Activated naive CD4-positive, alpha-beta T cell treated with anti-CD3 and anti-CD28 coated beads, Interleukin-2, amount 50 U/mL, for 24 hours (primary cell): Measurements from ENCODE around the gene NKIRAS2.
"Not testable (repeated sequence)": the region's sequence is repeated elsewhere in the genome, so short reads cannot be mapped to it uniquely, and the experiment has no call there.

Experiments
- H3K27ac Mint-ChIP-seq: one replicate; pipeline ENCODE4 v1.8.0; 2021; ENCODE audit warnings: mild to moderate bottlenecking, mixed read lengths
- H3K27me3 Mint-ChIP-seq: one replicate; pipeline ENCODE4 v1.8.0; 2021; ENCODE audit warnings: mixed read lengths
- H3K36me3 Mint-ChIP-seq: one replicate; pipeline ENCODE4 v1.8.0; 2021; ENCODE audit warnings: mixed read lengths
- H3K4me1 Mint-ChIP-seq: one replicate; pipeline ENCODE4 v1.8.0; 2021; ENCODE audit warnings: mixed read lengths
- H3K4me3 Mint-ChIP-seq: one replicate; pipeline ENCODE4 v1.8.0; 2021; ENCODE audit warnings: mild to moderate bottlenecking, mixed read lengths
- H3K9me3 Mint-ChIP-seq: one replicate; pipeline ENCODE4 v1.8.0; 2021; ENCODE audit warnings: mixed read lengths

Gene NKIRAS2

DNA sequence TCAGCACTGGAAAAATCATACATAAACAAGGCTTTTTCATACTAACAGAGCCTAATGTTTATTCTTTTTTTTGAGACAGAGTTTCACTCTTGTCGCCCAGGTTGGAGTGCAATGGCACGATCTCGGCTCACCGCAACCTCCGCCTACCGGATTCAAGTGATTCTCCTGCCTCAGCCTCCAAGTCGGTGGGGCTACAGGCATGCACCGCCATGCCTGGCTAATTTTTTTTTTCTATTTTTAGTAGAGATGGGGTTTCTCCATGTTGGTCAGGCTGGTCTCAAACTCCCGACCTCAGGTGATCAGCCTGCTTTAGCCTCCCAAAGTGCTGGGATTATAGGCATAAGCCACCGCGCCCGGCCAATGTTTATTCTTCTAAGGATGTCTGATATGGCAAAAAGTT is 6.2 kb upstream of the NKIRAS2 start:
- not testable (repeated sequence) for H3K9me3 Mint-ChIP-seq, H3K27ac Mint-ChIP-seq, H3K36me3 Mint-ChIP-seq, H3K4me3 Mint-ChIP-seq, H3K27me3 Mint-ChIP-seq
- peaks cover 69% of the 10 kb centered on the region for H3K4me1 Mint-ChIP-seq

DNA sequence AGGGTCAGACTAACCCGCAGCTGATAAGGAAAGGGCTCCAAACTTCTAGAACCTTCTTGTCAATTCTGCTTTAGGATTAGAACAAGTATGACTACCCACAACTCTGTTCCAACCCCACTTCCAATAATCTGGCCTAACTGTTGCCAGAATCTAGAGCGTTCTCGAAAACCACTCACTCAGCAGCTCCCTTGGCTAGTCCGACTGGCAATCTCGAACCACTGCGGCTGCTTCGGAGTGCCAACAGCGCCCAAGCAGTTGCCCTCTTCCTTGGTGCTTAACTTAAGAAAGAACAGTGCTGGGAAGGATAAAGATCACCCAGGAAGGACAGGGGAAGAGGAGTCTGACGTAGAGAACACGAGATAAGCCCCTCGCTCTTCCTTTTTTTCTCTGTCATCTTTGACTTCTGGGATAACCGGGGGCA is 3.5 kb upstream of the NKIRAS2 start:
- Mint-ChIP-seq H3K27me3 (no peaks in the 10 kb centered on the region), H3K36me3 (peaks cover 3% of the 10 kb centered on the region), H3K27ac (peak overlapping the region; percentile 96), H3K4me1 (peaks cover 66% of the 10 kb centered on the region), H3K4me3 (peak overlapping the region; percentile 94), H3K9me3 (no peaks in the 10 kb centered on the region)

- H3K36me3 Mint-ChIP-seq: peaks cover 5% of the 10 kb centered on the region
- H3K27ac Mint-ChIP-seq: peak within 1 kb of the TSS; percentile 96
- peak within 1 kb of the TSS; percentile 94 for H3K4me3 Mint-ChIP-seq
- no peaks in the 10 kb centered on the region for H3K27me3 Mint-ChIP-seq
- H3K9me3 Mint-ChIP-seq: no peaks in the 10 kb centered on the region
- H3K4me1 Mint-ChIP-seq: peaks cover 63% of the 10 kb centered on the region
These were observed 2.7 kb upstream of the NKIRAS2 start, which contains the start of gene DNAJC7 for GRCh38 chr17:42016941-42017865. TSS of gene DNAJC7 (minus strand) at chr17:42017439. CDS start at chr17:42017416, 23 bp downstream.

DNA sequence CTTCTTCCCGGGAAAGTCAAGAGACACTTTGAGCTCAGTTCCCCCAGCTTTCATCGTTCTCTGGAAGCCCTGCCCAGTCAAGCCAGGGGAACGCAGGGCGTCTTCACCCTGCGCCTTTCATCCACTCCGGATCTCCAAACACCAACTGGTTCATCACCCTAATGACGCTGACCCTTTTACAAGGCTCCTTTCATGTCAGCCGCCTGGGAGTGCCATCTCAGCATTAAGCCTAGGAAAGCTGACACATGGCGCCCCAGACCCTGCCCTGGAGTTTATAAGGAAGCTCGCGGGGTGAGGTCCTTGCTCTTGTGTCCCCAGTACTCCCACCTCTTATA is 2.1 kb upstream of the NKIRAS2 start:
- no peaks in the 10 kb centered on the region for H3K9me3 Mint-ChIP-seq
- H3K4me3 Mint-ChIP-seq: peak overlapping the region; percentile 94
- H3K36me3 Mint-ChIP-seq: peaks cover 7% of the 10 kb centered on the region
- H3K27ac Mint-ChIP-seq: peak overlapping the region; percentile 89
- H3K27me3 Mint-ChIP-seq: no peaks in the 10 kb centered on the region
- peaks cover 61% of the 10 kb centered on the region for H3K4me1 Mint-ChIP-seq

- no peaks in the 10 kb centered on the region for H3K27me3 Mint-ChIP-seq
- H3K4me3 Mint-ChIP-seq: peak overlapping the region; percentile 94
- H3K27ac Mint-ChIP-seq: peak overlapping the region; percentile 89
- H3K4me1 Mint-ChIP-seq: peaks cover 57% of the 10 kb centered on the region
- H3K9me3 Mint-ChIP-seq: no peaks in the 10 kb centered on the region
- H3K36me3 Mint-ChIP-seq: peaks cover 7% of the 10 kb centered on the region
These were observed 1.6 kb upstream of the NKIRAS2 start for GRCh38 chr17:42018339-42018738.

GRCh38 chr17:42018988-42019387 is 902 bp upstream of the NKIRAS2 start:
- H3K36me3 Mint-ChIP-seq: peaks cover 7% of the 10 kb centered on the region
- H3K4me1 Mint-ChIP-seq: peaks cover 52% of the 10 kb centered on the region
- no peaks in the 10 kb centered on the region for H3K9me3 Mint-ChIP-seq
- H3K4me3 Mint-ChIP-seq: peak overlapping the region; percentile 94
- H3K27ac Mint-ChIP-seq: no peak overlapping the region
- no peaks in the 10 kb centered on the region for H3K27me3 Mint-ChIP-seq

GRCh38 chr17:42020845-42021244 is 955 bp downstream of the NKIRAS2 start:
- H3K36me3 Mint-ChIP-seq, H3K27ac Mint-ChIP-seq, H3K9me3 Mint-ChIP-seq, H3K27me3 Mint-ChIP-seq: not testable (repeated sequence)
- peak overlapping the region; percentile 98 for H3K4me3 Mint-ChIP-seq
- peaks cover 50% of the 10 kb centered on the region for H3K4me1 Mint-ChIP-seq

DNA sequence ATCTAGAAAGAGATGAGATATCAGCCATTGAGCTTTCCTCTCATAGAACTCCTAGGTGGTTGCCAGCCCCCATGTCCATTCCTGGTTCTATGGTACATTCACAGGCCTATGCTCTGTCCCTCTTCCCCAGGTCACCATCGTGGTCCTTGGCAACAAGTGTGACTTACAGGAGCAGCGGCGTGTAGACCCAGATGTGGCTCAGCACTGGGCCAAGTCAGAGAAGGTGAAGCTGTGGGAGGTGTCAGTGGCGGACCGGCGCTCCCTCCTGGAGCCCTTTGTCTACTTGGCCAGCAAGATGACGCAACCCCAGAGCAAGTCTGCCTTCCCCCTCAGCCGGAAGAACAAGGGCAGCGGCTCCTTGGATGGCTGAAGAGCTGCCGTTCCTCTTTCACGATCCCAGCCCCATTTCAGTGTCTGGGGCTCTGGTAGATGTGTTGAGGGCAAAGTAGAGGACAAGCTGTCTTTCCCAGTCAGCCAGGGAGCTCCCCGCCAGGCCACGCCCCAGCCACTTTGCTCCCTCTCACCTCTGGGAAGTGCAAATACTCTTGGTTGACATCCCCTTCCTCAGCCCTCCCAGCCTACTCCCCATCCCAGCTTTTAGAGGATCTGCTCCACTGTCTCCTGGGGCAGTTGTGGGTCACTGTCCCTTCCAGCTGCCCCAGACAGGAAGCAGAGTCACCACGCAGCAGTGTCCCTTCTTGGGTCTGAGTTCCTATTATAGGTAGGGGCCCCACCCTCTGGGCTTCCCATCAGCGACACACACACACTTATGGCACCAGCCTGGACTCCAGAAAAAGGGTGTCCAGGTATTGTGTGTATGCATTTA is 3.8 kb downstream of the NKIRAS2 start:
- peaks cover 34% of the 10 kb centered on the region for H3K4me1 Mint-ChIP-seq
- H3K27me3 Mint-ChIP-seq: no peaks in the 10 kb centered on the region
- H3K9me3 Mint-ChIP-seq: no peaks in the 10 kb centered on the region
- peaks cover 10% of the 10 kb centered on the region for H3K36me3 Mint-ChIP-seq
- no peak overlapping the region for H3K27ac Mint-ChIP-seq
- H3K4me3 Mint-ChIP-seq: no peak overlapping the region

- Mint-ChIP-seq H3K9me3 (no peaks in the 10 kb centered on the region), H3K27me3 (no peaks in the 10 kb centered on the region), H3K4me1 (peaks cover 24% of the 10 kb centered on the region), H3K27ac (no peak overlapping the region), H3K4me3 (no peak overlapping the region), H3K36me3 (peaks cover 10% of the 10 kb centered on the region)
These were observed 5.3 kb downstream of the NKIRAS2 start for GRCh38 chr17:42025191-42025579.

DNA sequence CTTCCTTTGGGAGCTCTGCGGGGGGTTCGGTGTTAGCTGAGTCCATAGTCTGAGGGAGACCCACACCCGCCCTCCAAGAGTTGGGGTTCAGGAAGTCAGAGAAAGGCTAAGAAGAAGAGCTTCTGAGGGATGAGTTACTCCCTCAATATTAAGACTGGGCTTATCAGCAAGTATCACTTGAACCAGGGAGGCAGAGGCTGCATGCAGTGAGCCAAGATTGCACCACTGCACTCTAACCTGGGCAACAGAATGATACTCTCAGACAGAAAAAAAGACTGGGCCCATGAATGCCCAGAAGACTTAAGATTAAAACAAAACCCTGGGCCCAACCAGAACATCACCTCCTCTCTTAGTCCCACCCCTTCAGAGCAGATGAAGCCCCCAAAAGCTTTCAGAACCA is 6.0 kb downstream of the NKIRAS2 start:
- H3K27me3 Mint-ChIP-seq: no peaks in the 10 kb centered on the region
- no peak overlapping the region for H3K27ac Mint-ChIP-seq
- no peak overlapping the region for H3K4me3 Mint-ChIP-seq
- H3K36me3 Mint-ChIP-seq: peaks cover 10% of the 10 kb centered on the region
- H3K4me1 Mint-ChIP-seq: peaks cover 18% of the 10 kb centered on the region
- H3K9me3 Mint-ChIP-seq: no peaks in the 10 kb centered on the region

GRCh38 chr17:42026857-42027589 is 7.1 kb downstream of the NKIRAS2 start:
- no peaks in the 10 kb centered on the region for H3K27me3 Mint-ChIP-seq
- no peak overlapping the region for H3K4me3 Mint-ChIP-seq
- peaks cover 10% of the 10 kb centered on the region for H3K4me1 Mint-ChIP-seq
- no peak overlapping the region for H3K27ac Mint-ChIP-seq
- peaks cover 8% of the 10 kb centered on the region for H3K36me3 Mint-ChIP-seq
- no peaks in the 10 kb centered on the region for H3K9me3 Mint-ChIP-seq

- Mint-ChIP-seq H3K36me3 (peaks cover 4% of the 10 kb centered on the region), H3K4me1 (peaks cover 6% of the 10 kb centered on the region), H3K27ac (no peak overlapping the region)
These were observed 7.7 kb downstream of the NKIRAS2 start for GRCh38 chr17:42027590-42027889.

GRCh38 chr17:42027961-42028790 is 8.3 kb downstream of the NKIRAS2 start:
- Mint-ChIP-seq H3K9me3 (no peaks in the 10 kb centered on the region), H3K4me3 (no peak overlapping the region), H3K4me1 (peaks cover 6% of the 10 kb centered on the region), H3K27ac (no peak overlapping the region), H3K27me3 (no peaks in the 10 kb centered on the region), H3K36me3 (peaks cover 4% of the 10 kb centered on the region)

More at GRCh38 chr17:42027590-42027889, 7.7 kb downstream of the NKIRAS2 start:
- Mint-ChIP-seq H3K27me3 (no peaks in the 10 kb centered on the region), H3K4me3 (no peak overlapping the region), H3K9me3 (no peaks in the 10 kb centered on the region)

DNA sequence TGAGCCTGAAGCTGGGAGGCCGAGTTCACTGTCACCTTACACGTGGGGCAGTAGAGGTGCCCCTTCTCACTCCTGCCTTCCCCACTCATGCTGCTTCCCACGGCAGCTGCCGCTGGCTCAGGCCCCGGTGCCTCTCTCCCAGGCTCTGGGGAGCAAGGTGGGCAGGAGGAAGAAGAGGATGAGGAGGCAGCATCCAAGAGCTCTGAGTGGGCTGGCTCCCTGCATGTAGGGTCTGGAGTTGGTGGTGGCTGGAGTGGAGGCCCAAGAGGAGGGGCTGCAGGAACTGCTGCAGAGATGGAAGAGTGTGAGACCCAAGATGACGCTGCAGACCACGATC is 8.9 kb downstream of the NKIRAS2 start:
- Mint-ChIP-seq H3K4me3 (no peak overlapping the region), H3K9me3 (no peaks in the 10 kb centered on the region), H3K27me3 (no peaks in the 10 kb centered on the region), H3K27ac (no peak overlapping the region), H3K36me3 (peaks cover 4% of the 10 kb centered on the region), H3K4me1 (peaks cover 9% of the 10 kb centered on the region)

GRCh38 chr17:42031584-42031983 is 11.7 kb downstream of the NKIRAS2 start:
- H3K4me3 Mint-ChIP-seq: no peak overlapping the region
- no peaks in the 10 kb centered on the region for H3K27me3 Mint-ChIP-seq
- H3K36me3 Mint-ChIP-seq: peaks cover 2% of the 10 kb centered on the region
- H3K9me3 Mint-ChIP-seq: no peaks in the 10 kb centered on the region
- H3K27ac Mint-ChIP-seq: no peak overlapping the region
- peaks cover 8% of the 10 kb centered on the region for H3K4me1 Mint-ChIP-seq
